GM15510 (cell line): ENCODE measurements around the gene GLT6D1.

Experiments
- POLR2A ChIP-seq: IDR thresholded peaks from 3 replicates; pipeline ENCODE4 v1.6.1; 2011; ENCODE audit warnings: borderline replicate concordance; ENCODE audit not compliant: insufficient read length; ENCODE audit errors: extremely low read depth

Gene GLT6D1

GRCh38 chr9:135608294-135608998 is 30.9 kb downstream of the GLT6D1 start:
- no peak for TF ChIP-seq POLR2A

GRCh38 chr9:135607401-135608293 is 31.7 kb downstream of the GLT6D1 start:
- TF ChIP-seq POLR2A: no peak

GRCh38 chr9:135606885-135607259 is 32.5 kb downstream of the GLT6D1 start:
- TF ChIP-seq POLR2A: no peak

GRCh38 chr9:135605238-135605781 is 34.0 kb downstream of the GLT6D1 start:
- no peak for TF ChIP-seq POLR2A

- TF ChIP-seq POLR2A: no peak
Measured at GRCh38 chr9:135604437-135605237, 34.7 kb downstream of the GLT6D1 start.

- TF ChIP-seq POLR2A: no peak
Measured at GRCh38 chr9:135602789-135603481, 36.4 kb downstream of the GLT6D1 start.

GRCh38 chr9:135601988-135602387 is 37.4 kb downstream of the GLT6D1 start:
- no peak for TF ChIP-seq POLR2A

GRCh38 chr9:135600296-135600817 is 39.0 kb downstream of the GLT6D1 start:
- no peak for TF ChIP-seq POLR2A

- TF ChIP-seq POLR2A: no peak
Measured at GRCh38 chr9:135596211-135596610, 43.1 kb downstream of the GLT6D1 start.

GRCh38 chr9:135592625-135593024 is 46.7 kb downstream of the GLT6D1 start:
- TF ChIP-seq POLR2A: no peak

GRCh38 chr9:135592331-135592590 is 47.1 kb downstream of the GLT6D1 start:
- no peak for TF ChIP-seq POLR2A

- TF ChIP-seq POLR2A: no peak
Measured at GRCh38 chr9:135591506-135592330, 47.6 kb downstream of the GLT6D1 start.

- no peak for TF ChIP-seq POLR2A
Measured at GRCh38 chr9:135590486-135591079, 48.8 kb downstream of the GLT6D1 start.
